NCI-H146 treated with DMSO at 0.1 percent for 48 hours (cell line): Measurements from ENCODE around the gene LIPC.

Experiments
- DNase-seq: peaks from one replicate; lab custom pipeline; 2025; ENCODE audit not compliant: unreplicated experiment; lab: John Stamatoyannopoulos, UW

The LIPC gene

GRCh38 chr15:58431221-58432149 lies at the start of gene LIPC:
TSS of gene LIPC (plus strand) at chr15:58431991. CDS start at chr15:58432033, 42 bp downstream.
- DNase-seq, result no peak

- no peak for DNase-seq
Observed at GRCh38 chr15:58383876-58384275, 47.9 kb upstream of the LIPC start.

DNA sequence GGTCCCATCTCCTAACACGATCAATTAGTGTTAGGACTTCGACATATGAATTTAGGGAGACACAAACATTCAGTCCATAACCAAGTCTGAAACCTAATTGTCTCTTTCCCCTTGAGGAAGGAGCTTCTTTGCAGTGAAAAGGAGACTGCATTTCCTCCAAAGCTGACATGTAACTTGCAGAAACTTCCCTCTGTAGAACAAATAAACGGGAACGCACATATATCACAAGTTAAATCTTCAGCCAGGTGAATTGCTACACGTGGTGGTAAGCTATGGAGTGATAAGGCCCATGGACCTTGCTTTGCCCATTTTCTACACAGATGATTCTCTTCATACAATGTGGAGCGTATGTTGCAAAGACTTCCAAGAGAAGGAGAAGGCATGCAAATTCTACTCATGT lies 47.1 kb upstream of the LIPC start:
- DNase-seq, result no peak

DNA sequence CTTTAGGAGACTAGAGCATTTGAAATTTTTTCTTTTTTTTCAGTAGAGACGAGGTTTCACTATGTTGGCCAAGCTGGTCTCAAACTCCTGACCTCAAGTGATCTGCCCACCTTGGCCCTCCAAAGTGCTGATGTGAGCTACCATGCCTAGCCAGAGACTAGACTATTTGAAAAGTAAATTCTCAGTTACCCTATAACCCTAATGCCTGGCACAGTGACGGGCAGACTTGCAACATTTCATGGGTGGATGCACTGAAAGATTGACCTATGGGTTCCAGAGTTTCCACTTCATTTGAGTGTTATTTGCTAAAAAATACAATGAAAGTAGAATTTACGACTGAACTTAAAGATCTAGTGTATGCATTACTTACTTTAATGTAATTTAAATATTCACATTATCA lies 45.7 kb upstream of the LIPC start:
- no peak for DNase-seq

DNA sequence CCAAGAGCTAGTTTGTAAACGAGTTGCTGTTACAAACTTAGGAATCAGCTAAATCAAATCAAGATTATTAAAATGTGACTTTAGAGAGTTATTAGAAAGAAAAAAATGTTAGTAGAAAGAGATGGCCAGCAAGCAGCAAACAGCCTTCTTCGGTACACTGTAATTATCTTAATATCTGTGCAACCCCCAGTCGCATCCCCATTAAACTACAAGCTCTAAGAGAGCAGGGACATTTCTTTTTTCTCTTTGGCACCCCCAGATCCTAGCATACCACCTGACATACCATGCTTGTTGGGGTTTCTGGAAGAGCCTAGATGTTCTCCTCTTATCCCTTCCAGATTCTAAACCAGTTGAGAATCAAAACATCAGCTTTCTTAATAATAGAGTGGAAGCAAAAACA lies 45.1 kb upstream of the LIPC start:
- DNase-seq, result no peak

GRCh38 chr15:58387130-58387529 lies 44.7 kb upstream of the LIPC start:
- DNase-seq, result no peak

GRCh38 chr15:58388211-58388610 lies 43.6 kb upstream of the LIPC start:
- DNase-seq, result no peak

DNA sequence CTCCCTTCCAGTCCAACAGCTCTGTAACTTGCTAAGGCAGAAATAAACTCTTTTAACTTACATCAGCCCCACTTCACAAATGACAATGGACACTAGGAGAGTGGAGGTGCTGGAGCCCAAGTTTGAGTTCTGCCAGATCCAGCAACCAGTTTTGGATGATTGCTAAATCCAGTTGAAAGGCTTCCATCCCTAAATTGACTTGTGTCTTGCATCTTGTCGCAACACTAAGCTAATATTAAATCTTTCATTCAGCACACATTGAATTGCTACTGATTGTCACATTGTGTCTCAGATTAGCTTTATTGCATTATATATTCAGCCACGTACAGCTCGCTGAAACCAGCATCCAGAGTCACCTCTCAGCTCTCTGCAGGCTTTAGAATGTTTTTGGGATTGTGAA lies 41.7 kb upstream of the LIPC start:
- DNase-seq, result no peak

GRCh38 chr15:58390655-58391054 lies 41.1 kb upstream of the LIPC start:
- DNase-seq, result no peak

- no peak for DNase-seq
Observed at GRCh38 chr15:58391088-58391487, 40.7 kb upstream of the LIPC start.

DNA sequence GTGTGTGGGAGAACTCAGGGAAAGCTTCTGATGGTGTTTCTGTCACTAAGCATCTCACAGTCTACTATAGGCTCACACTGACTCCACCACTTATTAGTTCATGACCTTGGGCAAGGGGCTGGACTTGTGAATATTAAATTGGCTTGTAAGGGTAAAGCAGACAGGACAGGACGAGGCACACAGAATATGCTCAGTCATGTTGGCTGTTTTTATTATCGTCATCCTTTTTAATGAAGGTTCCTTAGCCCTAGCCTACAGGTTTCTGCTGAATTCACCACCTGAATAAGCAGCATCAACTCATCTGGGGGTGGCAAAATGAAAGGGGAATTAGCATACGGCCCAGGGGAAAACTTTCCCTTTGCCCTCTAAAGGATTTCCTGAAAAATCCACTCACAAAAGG lies 39.6 kb upstream of the LIPC start:
- DNase-seq, result no peak

DNA sequence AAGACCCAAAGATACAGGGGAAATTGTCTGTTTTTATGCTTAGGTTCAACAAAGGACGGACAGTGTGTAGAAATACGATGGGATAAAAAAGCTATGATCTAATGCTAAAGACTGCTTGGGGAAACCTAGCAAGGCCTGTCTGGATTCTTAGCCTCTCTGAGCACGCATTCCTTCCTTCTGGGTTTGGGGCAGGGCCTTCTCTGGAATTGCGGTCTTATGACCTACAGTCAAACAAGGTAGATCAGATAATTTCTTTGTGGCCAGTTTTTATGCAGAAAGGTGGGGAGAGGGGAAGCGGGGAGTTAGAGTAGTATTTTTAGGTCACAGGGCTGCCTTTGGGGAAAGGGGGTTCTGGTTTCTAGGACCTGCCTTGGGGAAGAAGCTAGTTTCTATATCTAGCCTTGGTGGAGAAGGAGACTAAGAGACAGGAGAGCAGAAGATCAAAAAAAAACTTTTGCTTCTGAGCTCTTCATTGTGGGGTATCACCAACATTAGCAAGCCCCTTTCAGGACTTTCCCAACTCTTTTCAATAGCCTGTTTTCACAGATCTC lies 39.1 kb upstream of the LIPC start:
- no peak for DNase-seq

DNA sequence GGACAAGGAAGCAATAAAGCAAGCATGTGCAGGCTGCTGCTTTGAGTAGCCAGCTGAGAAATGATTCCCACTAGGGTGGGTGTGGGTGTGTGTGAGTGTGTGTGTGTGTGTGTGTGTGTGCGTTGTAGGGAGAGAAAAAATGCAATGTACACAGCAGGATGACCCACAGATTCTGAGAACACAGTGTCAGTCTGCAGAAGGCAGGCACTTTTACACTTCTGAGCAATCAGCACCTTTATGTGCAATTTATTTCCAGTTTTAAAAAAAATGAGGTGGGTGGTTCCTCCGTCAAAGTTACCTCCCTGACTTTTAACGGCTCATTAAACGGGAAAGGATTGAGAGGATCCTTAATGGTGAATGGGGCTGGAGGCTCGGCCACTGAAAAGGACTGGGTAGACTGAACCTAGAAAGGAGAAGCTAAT lies 38.5 kb upstream of the LIPC start:
- DNase-seq, result no peak

DNA sequence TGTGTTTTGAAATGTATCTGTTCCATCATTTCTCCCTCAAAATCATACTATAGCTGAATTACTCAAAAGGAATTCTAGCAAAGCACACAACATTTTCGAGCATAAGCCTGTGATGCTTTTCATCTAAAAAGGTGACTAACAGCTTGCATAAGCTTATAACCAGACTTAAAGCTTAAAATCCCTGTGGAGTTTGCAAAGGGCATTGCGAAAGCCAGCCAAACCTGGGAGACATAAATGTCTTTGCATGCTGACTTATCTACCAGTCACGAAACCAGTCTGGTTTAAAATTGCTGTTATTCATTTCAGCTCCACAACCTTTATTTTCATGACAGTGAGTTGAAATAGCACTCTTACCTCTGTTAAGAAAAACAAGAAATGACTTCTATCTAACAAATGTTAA lies 35.6 kb upstream of the LIPC start:
- DNase-seq, result no peak

- DNase-seq, result no peak
Observed at GRCh38 chr15:58398071-58398470, 33.7 kb upstream of the LIPC start.

- no peak for DNase-seq
Observed at GRCh38 chr15:58398643-58399042, 33.1 kb upstream of the LIPC start.

DNA sequence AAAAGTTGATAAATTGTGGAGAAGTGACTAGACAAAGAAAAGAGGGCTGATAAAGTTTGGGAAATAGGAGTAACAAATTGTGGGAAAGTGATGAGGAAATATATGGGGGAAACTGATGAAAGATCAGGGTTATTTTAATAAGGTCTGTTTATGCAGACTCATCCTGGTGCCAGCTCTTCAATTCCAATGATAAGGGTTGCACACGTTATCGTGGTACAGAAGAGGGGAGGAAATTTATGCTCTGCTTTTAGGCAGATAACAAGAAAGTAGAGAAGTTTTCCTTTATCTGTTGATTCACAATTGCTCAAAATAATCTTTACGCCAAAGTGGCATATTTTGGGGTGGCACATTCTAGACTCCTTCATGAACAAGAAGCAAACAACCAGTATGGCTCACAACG lies 32.1 kb upstream of the LIPC start:
- DNase-seq, result no peak

GRCh38 chr15:58401276-58401675 lies 30.5 kb upstream of the LIPC start:
- no peak for DNase-seq

- DNase-seq, result no peak
Observed at GRCh38 chr15:58401991-58402649, 29.7 kb upstream of the LIPC start.

DNA sequence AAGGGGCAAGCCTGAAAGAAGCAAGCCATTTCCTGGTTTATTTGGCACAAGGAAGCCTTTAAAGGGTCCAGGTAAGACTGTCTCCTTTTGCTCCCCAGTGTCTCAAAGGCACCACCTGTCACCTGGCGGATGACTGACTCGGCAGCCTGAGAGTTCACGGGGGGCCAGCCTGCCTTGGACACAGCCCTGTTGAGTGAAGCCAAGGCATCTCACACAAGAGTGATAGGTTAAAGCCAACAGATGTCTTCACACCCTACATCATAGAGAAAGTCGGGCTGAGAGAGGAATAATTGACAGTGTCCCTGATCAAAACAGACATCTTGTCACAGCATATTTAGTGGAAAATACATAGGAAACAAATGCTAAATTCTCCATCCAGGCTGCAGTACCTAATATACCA lies 28.2 kb upstream of the LIPC start:
- DNase-seq, result no peak

DNA sequence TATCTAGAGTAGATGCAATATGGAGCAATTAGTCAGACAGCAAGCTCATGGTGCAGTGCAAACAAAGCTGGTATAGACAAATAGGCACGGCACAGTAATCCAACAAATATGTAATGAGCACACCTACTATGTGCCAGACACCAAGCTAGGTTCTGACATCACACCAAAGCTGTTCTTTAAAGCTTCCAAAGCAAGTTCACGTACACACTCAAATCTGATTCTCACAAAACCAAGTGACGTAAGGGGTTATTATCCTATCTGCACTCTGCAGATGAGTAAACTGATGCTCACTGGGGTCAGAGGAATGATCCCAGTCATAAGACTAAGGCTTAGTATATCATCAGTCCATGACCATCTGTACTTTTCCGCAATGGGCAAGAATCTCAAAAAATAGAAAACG lies 27.8 kb upstream of the LIPC start:
- no peak for DNase-seq

DNA sequence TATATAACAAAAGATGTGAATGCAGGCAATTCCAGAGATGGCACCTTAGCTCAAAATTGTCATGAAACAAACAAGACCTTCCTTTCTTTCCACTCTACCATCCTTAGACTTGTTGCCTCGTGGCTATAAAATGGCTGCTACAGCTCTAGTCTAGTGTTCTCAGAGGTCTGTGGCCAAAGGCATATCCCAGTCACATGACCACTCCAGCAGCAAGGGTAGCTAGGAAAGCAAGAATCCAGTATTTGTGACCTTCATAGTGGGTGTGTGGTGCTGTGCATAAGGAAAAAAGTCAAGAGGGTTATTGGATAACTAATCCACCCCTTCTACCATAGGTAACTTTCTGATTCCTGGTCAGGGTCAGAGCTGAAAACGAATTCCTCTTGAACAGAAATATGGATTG lies 27.1 kb upstream of the LIPC start:
- DNase-seq, result no peak
